ENCODE results near the gene GALR2.
A peak's percentile ranks its signal among the peaks of the same experiment; 100 is the strongest.

Gene GALR2

GRCh38 chr17:76087531-76087930, 12.9 kb downstream of the GALR2 start:
- in situ Hi-C loops (cut with HindIII; ENCODE audit: low pct_unique_long_range_greater_than_20kb, low sequenced_read_pairs) = no loop called here
- TF ChIP-seq JUND (IDR thresholded peaks at IDR 0.05; ENCODE audit: low read depth) = no peak
- no peak for DNase-seq (ENCODE audit: low read depth in 1 of 2, low spot score in 1 of 2)

GRCh38 chr17:76088041-76088867, 13.7 kb downstream of the GALR2 start:
- in situ Hi-C loops (cut with HindIII; ENCODE audit: low pct_unique_long_range_greater_than_20kb, low sequenced_read_pairs) = no loop called here
- DNase-seq (ENCODE audit: low read depth in 1 of 2, low spot score in 1 of 2) = no peak
- TF ChIP-seq JUND (IDR thresholded peaks at IDR 0.05; ENCODE audit: low read depth) = no peak

- DNase-seq (ENCODE audit: low read depth in 1 of 2, low spot score in 1 of 2) = no peak
- in situ Hi-C loops (cut with HindIII; ENCODE audit: low pct_unique_long_range_greater_than_20kb, low sequenced_read_pairs) = no loop called here
- TF ChIP-seq JUND (IDR thresholded peaks at IDR 0.05; ENCODE audit: low read depth) = no peak
Observed at GRCh38 chr17:76088868-76089576, 14.4 kb downstream of the GALR2 start.

- DNase-seq (ENCODE audit: low read depth in 1 of 2, low spot score in 1 of 2) = no peak
- in situ Hi-C loops (cut with HindIII; ENCODE audit: low pct_unique_long_range_greater_than_20kb, low sequenced_read_pairs) = no loop called here
- TF ChIP-seq JUND (IDR thresholded peaks at IDR 0.05; ENCODE audit: low read depth) = no peak
Observed at GRCh38 chr17:76089680-76090516, 15.3 kb downstream of the GALR2 start.

GRCh38 chr17:76090517-76091129, 16.0 kb downstream of the GALR2 start:
- no peak for DNase-seq (ENCODE audit: low read depth in 1 of 2, low spot score in 1 of 2)
- in situ Hi-C loops (cut with HindIII; ENCODE audit: low pct_unique_long_range_greater_than_20kb, low sequenced_read_pairs) = no loop called here
- TF ChIP-seq JUND (IDR thresholded peaks at IDR 0.05; ENCODE audit: low read depth) = no peak

GRCh38 chr17:76091526-76092286, 17.1 kb downstream of the GALR2 start:
- TF ChIP-seq JUND (IDR thresholded peaks at IDR 0.05; ENCODE audit: low read depth) = no peak
- in situ Hi-C loops (cut with HindIII; ENCODE audit: low pct_unique_long_range_greater_than_20kb, low sequenced_read_pairs) = no loop called here
- no peak for DNase-seq (ENCODE audit: low read depth in 1 of 2, low spot score in 1 of 2)

- TF ChIP-seq JUND (IDR thresholded peaks at IDR 0.05; ENCODE audit: low read depth) = no peak
- no peak for DNase-seq (ENCODE audit: low read depth in 1 of 2, low spot score in 1 of 2)
- in situ Hi-C loops (cut with HindIII; ENCODE audit: low pct_unique_long_range_greater_than_20kb, low sequenced_read_pairs) = no loop called here
Observed at GRCh38 chr17:76092526-76093413, 18.2 kb downstream of the GALR2 start.

GRCh38 chr17:76094046-76094445, 19.5 kb downstream of the GALR2 start:
- in situ Hi-C loops (cut with HindIII; ENCODE audit: low pct_unique_long_range_greater_than_20kb, low sequenced_read_pairs) = no loop called here
- no peak for DNase-seq (ENCODE audit: low read depth in 1 of 2, low spot score in 1 of 2)
- no peak for TF ChIP-seq JUND (IDR thresholded peaks at IDR 0.05; ENCODE audit: low read depth)

GRCh38 chr17:76095943-76096342, 21.4 kb downstream of the GALR2 start:
- in situ Hi-C loops (cut with HindIII; ENCODE audit: low pct_unique_long_range_greater_than_20kb, low sequenced_read_pairs) = no loop called here
- no peak for TF ChIP-seq JUND (IDR thresholded peaks at IDR 0.05; ENCODE audit: low read depth)
- no peak for DNase-seq (ENCODE audit: low read depth in 1 of 2, low spot score in 1 of 2)

GRCh38 chr17:76097716-76098295, 23.2 kb downstream of the GALR2 start:
- in situ Hi-C loops (cut with HindIII; ENCODE audit: low pct_unique_long_range_greater_than_20kb, low sequenced_read_pairs) = no loop called here
- no peak for TF ChIP-seq JUND (IDR thresholded peaks at IDR 0.05; ENCODE audit: low read depth)
- no peak for DNase-seq (ENCODE audit: low read depth in 1 of 2, low spot score in 1 of 2)

- DNase-seq (ENCODE audit: low read depth in 1 of 2, low spot score in 1 of 2) = peak in 1 of 2 experiments; percentile 85
- in situ Hi-C loops (cut with HindIII; ENCODE audit: low pct_unique_long_range_greater_than_20kb, low sequenced_read_pairs) = no loop called here
- TF ChIP-seq JUND (IDR thresholded peaks at IDR 0.05; ENCODE audit: low read depth) = no peak
Observed at GRCh38 chr17:76102944-76103273, 28.3 kb downstream of the GALR2 start.
